ENCODE data around the gene PRDX3. TPM values are rescaled to one million over a fixed set of nuclear protein-coding genes. Genes with fewer than 3 reads are reported as not detected.

The PRDX3 gene
- total RNA-seq (2014; rRNA removed; shearing (Covaris generic); ENCODE audit: low replicate concordance): 281 TPM in 2 replicates

- in situ Hi-C loops (cut with HindIII; ENCODE audit: low pct_unique_long_range_greater_than_20kb, low sequenced_read_pairs): no loop called here
Observed at GRCh38 chr10:119178372-119179119, at the start of gene PRDX3. TSS of gene PRDX3 (minus strand) at chr10:119178812. CDS start at chr10:119178790, 22 bp downstream.

GRCh38 chr10:119227825-119228224 lies 49.2 kb upstream of the PRDX3 start:
- in situ Hi-C loops (cut with HindIII; ENCODE audit: low pct_unique_long_range_greater_than_20kb, low sequenced_read_pairs): no loop called here
- no peak for DNase-seq (ENCODE audit: low read depth)

More at GRCh38 chr10:119178372-119179119, at the start of gene PRDX3:
- peak; percentile 86 for DNase-seq (ENCODE audit: low read depth)

- no peak for DNase-seq (ENCODE audit: low read depth)
- in situ Hi-C loops (cut with HindIII; ENCODE audit: low pct_unique_long_range_greater_than_20kb, low sequenced_read_pairs): no loop called here
Observed at GRCh38 chr10:119225083-119225658, 46.6 kb upstream of the PRDX3 start.

GRCh38 chr10:119222966-119223386 lies 44.4 kb upstream of the PRDX3 start:
- in situ Hi-C loops (cut with HindIII; ENCODE audit: low pct_unique_long_range_greater_than_20kb, low sequenced_read_pairs): no loop called here
- no peak for DNase-seq (ENCODE audit: low read depth)

- in situ Hi-C loops (cut with HindIII; ENCODE audit: low pct_unique_long_range_greater_than_20kb, low sequenced_read_pairs): no loop called here
- DNase-seq (ENCODE audit: low read depth): no peak
Observed at GRCh38 chr10:119222537-119222936, 43.9 kb upstream of the PRDX3 start.

GRCh38 chr10:119221666-119222065 lies 43.1 kb upstream of the PRDX3 start:
- in situ Hi-C loops (cut with HindIII; ENCODE audit: low pct_unique_long_range_greater_than_20kb, low sequenced_read_pairs): no loop called here
- no peak for DNase-seq (ENCODE audit: low read depth)

GRCh38 chr10:119221201-119221600 lies 42.6 kb upstream of the PRDX3 start:
- in situ Hi-C loops (cut with HindIII; ENCODE audit: low pct_unique_long_range_greater_than_20kb, low sequenced_read_pairs): no loop called here
- no peak for DNase-seq (ENCODE audit: low read depth)

- no peak for DNase-seq (ENCODE audit: low read depth)
- in situ Hi-C loops (cut with HindIII; ENCODE audit: low pct_unique_long_range_greater_than_20kb, low sequenced_read_pairs): no loop called here
Observed at GRCh38 chr10:119219871-119220270, 41.3 kb upstream of the PRDX3 start.

- in situ Hi-C loops (cut with HindIII; ENCODE audit: low pct_unique_long_range_greater_than_20kb, low sequenced_read_pairs): no loop called here
- DNase-seq (ENCODE audit: low read depth): no peak
Observed at GRCh38 chr10:119217991-119218490, 39.4 kb upstream of the PRDX3 start.

GRCh38 chr10:119217401-119217800 lies 38.8 kb upstream of the PRDX3 start:
- no peak for DNase-seq (ENCODE audit: low read depth)
- in situ Hi-C loops (cut with HindIII; ENCODE audit: low pct_unique_long_range_greater_than_20kb, low sequenced_read_pairs): no loop called here

- in situ Hi-C loops (cut with HindIII; ENCODE audit: low pct_unique_long_range_greater_than_20kb, low sequenced_read_pairs): no loop called here
- no peak for DNase-seq (ENCODE audit: low read depth)
Observed at GRCh38 chr10:119216127-119216526, 37.5 kb upstream of the PRDX3 start.

- DNase-seq (ENCODE audit: low read depth): no peak
- in situ Hi-C loops (cut with HindIII; ENCODE audit: low pct_unique_long_range_greater_than_20kb, low sequenced_read_pairs): no loop called here
Observed at GRCh38 chr10:119215371-119215770, 36.8 kb upstream of the PRDX3 start.

GRCh38 chr10:119211625-119212441 lies 33.2 kb upstream of the PRDX3 start:
- in situ Hi-C loops (cut with HindIII; ENCODE audit: low pct_unique_long_range_greater_than_20kb, low sequenced_read_pairs): no loop called here

GRCh38 chr10:119211176-119211575 lies 32.6 kb upstream of the PRDX3 start:
- in situ Hi-C loops (cut with HindIII; ENCODE audit: low pct_unique_long_range_greater_than_20kb, low sequenced_read_pairs): no loop called here
- DNase-seq (ENCODE audit: low read depth): no peak

More at GRCh38 chr10:119211625-119212441, 33.2 kb upstream of the PRDX3 start:
- DNase-seq (ENCODE audit: low read depth): no peak

GRCh38 chr10:119210633-119211032 lies 32.0 kb upstream of the PRDX3 start:
- no peak for DNase-seq (ENCODE audit: low read depth)
- in situ Hi-C loops (cut with HindIII; ENCODE audit: low pct_unique_long_range_greater_than_20kb, low sequenced_read_pairs): no loop called here

GRCh38 chr10:119209736-119210355 lies 31.2 kb upstream of the PRDX3 start:
- in situ Hi-C loops (cut with HindIII; ENCODE audit: low pct_unique_long_range_greater_than_20kb, low sequenced_read_pairs): no loop called here
- no peak for DNase-seq (ENCODE audit: low read depth)

GRCh38 chr10:119209035-119209735 lies 30.6 kb upstream of the PRDX3 start:
- in situ Hi-C loops (cut with HindIII; ENCODE audit: low pct_unique_long_range_greater_than_20kb, low sequenced_read_pairs): no loop called here
- peak; percentile 23 for DNase-seq (ENCODE audit: low read depth)

- in situ Hi-C loops (cut with HindIII; ENCODE audit: low pct_unique_long_range_greater_than_20kb, low sequenced_read_pairs): no loop called here
- DNase-seq (ENCODE audit: low read depth): no peak
Observed at GRCh38 chr10:119208553-119208940, 29.9 kb upstream of the PRDX3 start.
